Fibroblast of lung (primary cell): ENCODE results near the gene SPECC1L.

Experiments used
- EZH2 ChIP-seq: IDR thresholded peaks from 2 replicates; pipeline ENCODE4 v1.5.1; 2012; ENCODE audit warnings: low read length, control low read depth, mild to moderate bottlenecking; ENCODE audit errors: missing control alignments
- TF ChIP-seq, protein P1 (sequence below), 2 donors: IDR thresholded peaks in 1 of 2; conservative IDR thresholded peaks in 1 of 2; 1 replicate in 1 of 2; 2 replicates in 1 of 2; pipeline ENCODE4 v1.5.1; 2011 to 2012; ENCODE audit warnings: low read length in 2 of 2, control low read depth in 1 of 2, inconsistent platforms in 1 of 2, low read depth in 1 of 2, mild to moderate bottlenecking in 1 of 2

DNA sequence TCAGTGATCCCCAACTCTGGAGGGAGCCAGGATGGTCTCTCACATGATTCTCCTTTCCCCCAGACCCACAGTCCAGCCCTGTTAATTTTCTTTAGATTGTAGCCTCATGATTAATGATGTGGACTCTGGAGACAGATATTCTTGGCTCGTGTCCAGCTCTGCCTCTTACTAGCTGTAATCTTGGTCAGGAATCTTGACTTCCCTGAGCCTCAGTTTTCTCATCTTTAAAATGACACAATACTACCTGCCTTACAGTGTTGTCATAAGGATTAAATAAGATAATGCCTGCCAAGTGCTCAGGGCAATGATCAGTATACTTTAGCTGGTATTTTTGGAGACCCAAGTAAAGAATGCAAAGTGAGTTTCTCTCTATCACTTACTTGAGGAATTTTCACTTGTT is 60.0 kb downstream of the SPECC1L start:
- TF ChIP-seq, protein P1, sequence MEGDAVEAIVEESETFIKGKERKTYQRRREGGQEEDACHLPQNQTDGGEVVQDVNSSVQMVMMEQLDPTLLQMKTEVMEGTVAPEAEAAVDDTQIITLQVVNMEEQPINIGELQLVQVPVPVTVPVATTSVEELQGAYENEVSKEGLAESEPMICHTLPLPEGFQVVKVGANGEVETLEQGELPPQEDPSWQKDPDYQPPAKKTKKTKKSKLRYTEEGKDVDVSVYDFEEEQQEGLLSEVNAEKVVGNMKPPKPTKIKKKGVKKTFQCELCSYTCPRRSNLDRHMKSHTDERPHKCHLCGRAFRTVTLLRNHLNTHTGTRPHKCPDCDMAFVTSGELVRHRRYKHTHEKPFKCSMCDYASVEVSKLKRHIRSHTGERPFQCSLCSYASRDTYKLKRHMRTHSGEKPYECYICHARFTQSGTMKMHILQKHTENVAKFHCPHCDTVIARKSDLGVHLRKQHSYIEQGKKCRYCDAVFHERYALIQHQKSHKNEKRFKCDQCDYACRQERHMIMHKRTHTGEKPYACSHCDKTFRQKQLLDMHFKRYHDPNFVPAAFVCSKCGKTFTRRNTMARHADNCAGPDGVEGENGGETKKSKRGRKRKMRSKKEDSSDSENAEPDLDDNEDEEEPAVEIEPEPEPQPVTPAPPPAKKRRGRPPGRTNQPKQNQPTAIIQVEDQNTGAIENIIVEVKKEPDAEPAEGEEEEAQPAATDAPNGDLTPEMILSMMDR (conservative IDR thresholded peaks at IDR 0.05 in 1 of 2, IDR thresholded peaks at IDR 0.05 in 1 of 2; ENCODE audit: low read depth in 1 of 2, low read length in 2 of 2) = no peak
- TF ChIP-seq EZH2 = no peak
